Skeletal muscle cell (primary cell): ENCODE data around the gene FAM8A1.

Source experiments
- DNase-seq: peaks from one replicate; pipeline ENCODE4 v3.0.0-alpha.2; 2010; ENCODE audit warnings: low read depth
- H3K4me3 ChIP-seq: 2 replicates; pipeline ENCODE4 v1.5.1; 2011; ENCODE audit warnings: low read depth, mild to moderate bottlenecking, control low read depth, low read length, moderate library complexity

Gene FAM8A1

GRCh38 chr6:17650656-17651309, 50.7 kb downstream of the FAM8A1 start:
- DNase-seq: no peak
- H3K4me3 ChIP-seq: no peak overlapping the region

- DNase-seq: no peak
- H3K4me3 ChIP-seq: no peak overlapping the region
Measured at GRCh38 chr6:17653198-17653882, 53.2 kb downstream of the FAM8A1 start.

GRCh38 chr6:17656092-17656491, 56.0 kb downstream of the FAM8A1 start:
- DNase-seq: no peak
- no peak overlapping the region for H3K4me3 ChIP-seq

GRCh38 chr6:17656644-17657043, 56.5 kb downstream of the FAM8A1 start:
- DNase-seq: no peak
- H3K4me3 ChIP-seq: no peak overlapping the region
